ENCODE measurements around the gene SH3RF3.
"Not testable (repeated sequence)": the region's sequence is repeated elsewhere in the genome, so short reads cannot be mapped to it uniquely, and the experiment has no call there.

Gene SH3RF3

GRCh38 chr2:109218087-109218791, 89.2 kb downstream of the SH3RF3 start:
- peak; percentile 32 for DNase-seq (ENCODE audit: extremely low read depth, insufficient read length)
- peaks cover 1% of the 10 kb centered on the region; the same call in 1 of the 2 replicates for H3K27me3 ChIP-seq (replicated peaks; ENCODE audit: control insufficient read depth, insufficient read depth, low read length)
- H3K36me3 ChIP-seq (ENCODE audit: control insufficient read depth, insufficient read depth, low read length), result no peaks in the 10 kb centered on the region
- TF ChIP-seq CTCF (IDR thresholded peaks at IDR 0.05; ENCODE audit: insufficient read depth, low read length, poor library complexity, severe bottlenecking), result no peak
- no peak overlapping the region for H3K4me3 ChIP-seq (replicated peaks; ENCODE audit: low read depth, low read length)

GRCh38 chr2:109218792-109219126, 89.8 kb downstream of the SH3RF3 start:
- no peak for TF ChIP-seq CTCF (IDR thresholded peaks at IDR 0.05; ENCODE audit: insufficient read depth, low read length, poor library complexity, severe bottlenecking)
- Histone ChIP-seq H3K4me3 (replicated peaks; ENCODE audit: low read depth, low read length) (no peak overlapping the region), H3K36me3 (ENCODE audit: control insufficient read depth, insufficient read depth, low read length) (no peaks in the 10 kb centered on the region), H3K27me3 (replicated peaks; ENCODE audit: control insufficient read depth, insufficient read depth, low read length) (no peaks in the 10 kb centered on the region; the same call in 1 of the 2 replicates)
- DNase-seq (ENCODE audit: extremely low read depth, insufficient read length), result no peak

- TF ChIP-seq CTCF (IDR thresholded peaks at IDR 0.05; ENCODE audit: insufficient read depth, low read length, poor library complexity, severe bottlenecking), result no peak
Measured at GRCh38 chr2:109220860-109221259, 91.9 kb downstream of the SH3RF3 start.

GRCh38 chr2:109221316-109221715, 92.3 kb downstream of the SH3RF3 start:
- DNase-seq (ENCODE audit: extremely low read depth, insufficient read length); H3K36me3 ChIP-seq (ENCODE audit: control insufficient read depth, insufficient read depth, low read length); H3K4me3 ChIP-seq (replicated peaks; ENCODE audit: low read depth, low read length); H3K27me3 ChIP-seq (replicated peaks; ENCODE audit: control insufficient read depth, insufficient read depth, low read length): not testable (repeated sequence)

More at GRCh38 chr2:109220860-109221259, 91.9 kb downstream of the SH3RF3 start:
- DNase-seq (ENCODE audit: extremely low read depth, insufficient read length), result no peak
- Histone ChIP-seq H3K27me3 (replicated peaks; ENCODE audit: control insufficient read depth, insufficient read depth, low read length) (no peaks in the 10 kb centered on the region; the same call in 1 of the 2 replicates), H3K36me3 (ENCODE audit: control insufficient read depth, insufficient read depth, low read length) (no peaks in the 10 kb centered on the region), H3K4me3 (replicated peaks; ENCODE audit: low read depth, low read length) (no peak overlapping the region)

GRCh38 chr2:109222422-109222821, 93.4 kb downstream of the SH3RF3 start:
- no peak overlapping the region for H3K4me3 ChIP-seq (replicated peaks; ENCODE audit: low read depth, low read length)
- no peak for DNase-seq (ENCODE audit: extremely low read depth, insufficient read length)
- no peak for TF ChIP-seq CTCF (IDR thresholded peaks at IDR 0.05; ENCODE audit: insufficient read depth, low read length, poor library complexity, severe bottlenecking)
- H3K27me3 ChIP-seq (replicated peaks; ENCODE audit: control insufficient read depth, insufficient read depth, low read length), result no peaks in the 10 kb centered on the region; the same call in 1 of the 2 replicates
- no peaks in the 10 kb centered on the region for H3K36me3 ChIP-seq (ENCODE audit: control insufficient read depth, insufficient read depth, low read length)

GRCh38 chr2:109222825-109223471, 93.9 kb downstream of the SH3RF3 start:
- H3K36me3 ChIP-seq (ENCODE audit: control insufficient read depth, insufficient read depth, low read length), result no peaks in the 10 kb centered on the region
- no peak for DNase-seq (ENCODE audit: extremely low read depth, insufficient read length)
- H3K27me3 ChIP-seq (replicated peaks; ENCODE audit: control insufficient read depth, insufficient read depth, low read length), result no peaks in the 10 kb centered on the region; the same call in 1 of the 2 replicates
- no peak overlapping the region for H3K4me3 ChIP-seq (replicated peaks; ENCODE audit: low read depth, low read length)
- no peak for TF ChIP-seq CTCF (IDR thresholded peaks at IDR 0.05; ENCODE audit: insufficient read depth, low read length, poor library complexity, severe bottlenecking)
